ENCODE measurements around the gene EFR3B. TPM values are rescaled to one million over a fixed set of nuclear protein-coding genes. Genes with fewer than 3 reads are reported as not detected.

The EFR3B gene
- total and polyA plus RNA-seq, 7 donors, result 0.59 to 12.7 (median 1.7) TPM

DNA sequence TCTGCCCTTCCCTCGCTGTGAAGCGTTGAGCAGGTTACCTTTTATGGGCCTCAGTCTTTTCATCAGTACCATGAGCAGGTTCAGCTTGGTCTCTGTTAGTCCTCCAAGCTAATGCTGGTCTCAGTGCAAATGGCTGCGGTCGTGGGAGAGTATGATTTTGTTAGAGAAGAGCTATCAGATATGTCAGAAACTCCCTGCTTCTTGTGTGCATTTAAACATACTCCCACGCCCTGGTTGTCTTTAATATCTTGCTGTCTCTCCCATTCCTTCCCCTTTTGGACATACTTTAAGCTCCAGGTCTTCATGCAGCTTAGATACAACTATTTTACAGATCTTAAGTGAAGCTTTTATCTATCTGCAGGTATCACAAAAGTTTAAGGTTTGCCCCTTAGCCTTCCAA, 62.9 kb downstream of the EFR3B start:
- TF ChIP-seq, protein P1, sequence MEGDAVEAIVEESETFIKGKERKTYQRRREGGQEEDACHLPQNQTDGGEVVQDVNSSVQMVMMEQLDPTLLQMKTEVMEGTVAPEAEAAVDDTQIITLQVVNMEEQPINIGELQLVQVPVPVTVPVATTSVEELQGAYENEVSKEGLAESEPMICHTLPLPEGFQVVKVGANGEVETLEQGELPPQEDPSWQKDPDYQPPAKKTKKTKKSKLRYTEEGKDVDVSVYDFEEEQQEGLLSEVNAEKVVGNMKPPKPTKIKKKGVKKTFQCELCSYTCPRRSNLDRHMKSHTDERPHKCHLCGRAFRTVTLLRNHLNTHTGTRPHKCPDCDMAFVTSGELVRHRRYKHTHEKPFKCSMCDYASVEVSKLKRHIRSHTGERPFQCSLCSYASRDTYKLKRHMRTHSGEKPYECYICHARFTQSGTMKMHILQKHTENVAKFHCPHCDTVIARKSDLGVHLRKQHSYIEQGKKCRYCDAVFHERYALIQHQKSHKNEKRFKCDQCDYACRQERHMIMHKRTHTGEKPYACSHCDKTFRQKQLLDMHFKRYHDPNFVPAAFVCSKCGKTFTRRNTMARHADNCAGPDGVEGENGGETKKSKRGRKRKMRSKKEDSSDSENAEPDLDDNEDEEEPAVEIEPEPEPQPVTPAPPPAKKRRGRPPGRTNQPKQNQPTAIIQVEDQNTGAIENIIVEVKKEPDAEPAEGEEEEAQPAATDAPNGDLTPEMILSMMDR (IDR thresholded peaks at IDR 0.05), result no peak
- intact Hi-C loops (cut with DNase I), result no loop called here
- Histone ChIP-seq H3K27ac (no peak overlapping the region), H3K4me1 (no peaks in the 10 kb centered on the region), H3K36me3 (ENCODE audit: insufficient read depth in 1 of 2, low read depth in 1 of 2) (peaks cover 0 to 4% of the 10 kb centered on the region in 2 donors), H3K9me3 (no peaks in the 10 kb centered on the region), H3K27me3 (ENCODE audit: insufficient read depth in 3 of 3, low read length in 2 of 3) (no peaks in the 10 kb centered on the region), H3K4me3 (no peak overlapping the region)
- DNase-seq, result no peak
- ATAC-seq, result no peak
- WGBS, 3 donors, result 90 to 91% (median 91%) methylated on average over 5 of the region's 5 CpGs

DNA sequence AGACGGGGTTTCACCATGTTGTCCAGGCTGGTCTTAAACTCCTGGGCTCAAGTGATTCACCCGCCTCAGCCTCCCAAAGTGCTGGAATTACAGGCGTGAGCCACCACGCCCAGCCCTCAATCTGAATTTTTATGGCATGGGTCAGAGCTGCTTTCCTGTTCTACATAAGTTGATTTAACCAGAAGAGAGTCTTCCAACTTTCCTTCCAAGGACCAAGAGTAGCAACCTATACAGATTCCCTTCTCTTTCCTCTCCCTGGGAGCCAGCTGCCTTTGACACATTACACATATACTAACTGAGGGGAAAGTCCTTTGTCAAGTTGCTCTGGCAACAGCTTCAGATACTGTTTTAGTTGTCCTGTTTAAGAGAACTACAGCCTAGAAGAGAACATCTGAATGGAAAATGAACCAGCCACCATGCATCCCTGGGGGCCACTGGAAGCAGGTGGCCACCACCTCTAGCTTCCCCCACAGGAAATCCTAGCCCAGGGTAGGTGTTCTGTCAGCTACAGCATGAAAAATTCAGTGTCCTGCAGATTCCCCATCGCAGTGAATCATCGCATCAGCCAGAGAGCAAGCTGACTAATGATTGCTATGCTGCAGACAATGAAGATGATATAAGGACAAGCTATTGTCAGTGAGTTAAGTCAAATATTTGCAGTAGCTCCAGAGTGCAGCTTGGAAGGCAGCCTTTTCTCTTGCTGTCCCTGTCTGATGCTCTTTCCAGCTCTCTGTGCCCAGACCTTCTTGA, 63.6 kb downstream of the EFR3B start:
- intact Hi-C loops (cut with DNase I), result no loop called here
- Histone ChIP-seq H3K27me3 (ENCODE audit: insufficient read depth in 3 of 3, low read length in 2 of 3) (no peaks in the 10 kb centered on the region), H3K36me3 (ENCODE audit: insufficient read depth in 1 of 2, low read depth in 1 of 2) (peaks cover 0 to 4% of the 10 kb centered on the region in 2 donors), H3K4me1 (no peaks in the 10 kb centered on the region), H3K4me3 (no peak overlapping the region), H3K27ac (no peak overlapping the region), H3K9me3 (no peaks in the 10 kb centered on the region)
- ATAC-seq (no peak), DNase-seq (no peak)
- WGBS, 3 donors, result 83 to 90% (median 87%) methylated on average over 6 of the region's 6 CpGs
- TF ChIP-seq, protein P1 (IDR thresholded peaks at IDR 0.05), result no peak

DNA sequence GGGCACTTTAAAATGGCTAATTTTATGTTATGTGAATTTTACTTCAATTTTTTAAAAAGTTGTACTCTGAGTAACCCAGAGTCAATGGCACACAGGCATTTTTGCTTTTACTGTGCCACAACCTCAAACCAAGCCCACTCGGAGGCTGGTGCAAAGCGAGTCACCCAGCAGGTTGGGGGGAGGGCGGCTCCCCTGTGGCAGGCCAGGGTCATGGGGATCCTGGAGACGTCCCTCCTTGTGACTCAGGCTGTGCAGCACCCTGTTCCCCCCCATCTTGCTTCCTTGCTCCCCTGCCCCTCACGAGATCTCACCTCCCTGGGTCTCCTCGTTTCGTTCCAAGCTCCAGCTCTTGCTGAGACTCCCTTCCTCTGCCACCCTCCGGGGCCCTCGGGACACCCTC, 67.9 kb downstream of the EFR3B start:
- Histone ChIP-seq H3K4me1 (no peaks in the 10 kb centered on the region), H3K4me3 (no peak overlapping the region), H3K27me3 (ENCODE audit: insufficient read depth in 3 of 3, low read length in 2 of 3) (no peaks in the 10 kb centered on the region), H3K9me3 (no peaks in the 10 kb centered on the region), H3K36me3 (ENCODE audit: insufficient read depth in 1 of 2, low read depth in 1 of 2) (peaks cover 0 to 4% of the 10 kb centered on the region in 2 donors), H3K27ac (no peak overlapping the region)
- intact Hi-C loops (cut with DNase I), result no loop called here
- DNase-seq, result no peak
- no peak for ATAC-seq
- 84 to 92% (median 89%) methylated on average over 9 of the region's 9 CpGs for WGBS, 3 donors
- TF ChIP-seq, protein P1 (IDR thresholded peaks at IDR 0.05), result no peak

DNA sequence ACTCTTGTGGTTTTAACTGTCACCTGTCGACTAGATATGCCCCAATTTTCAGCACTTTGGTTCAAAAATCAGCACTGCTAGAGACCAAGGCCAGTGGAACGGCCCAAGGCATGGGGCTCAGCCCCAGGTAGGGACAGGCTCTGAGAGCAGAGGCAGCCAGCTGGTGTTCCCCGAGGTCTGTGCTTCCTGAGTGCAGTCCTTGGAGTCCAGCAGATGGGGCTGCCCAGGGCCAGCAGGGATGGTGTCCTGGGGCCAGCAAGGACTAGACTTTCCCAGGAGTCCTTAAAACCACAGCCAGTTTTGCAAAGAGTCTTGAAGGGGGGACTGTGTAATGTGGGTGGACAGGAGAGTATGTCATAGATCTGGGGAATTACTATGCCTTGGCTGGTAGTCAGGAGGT, 70.2 kb downstream of the EFR3B start:
- H3K9me3 ChIP-seq, result no peaks in the 10 kb centered on the region
- no peaks in the 10 kb centered on the region for H3K4me1 ChIP-seq
- no peaks in the 10 kb centered on the region for H3K27me3 ChIP-seq (ENCODE audit: insufficient read depth in 3 of 3, low read length in 2 of 3)
- TF ChIP-seq, protein P1 (IDR thresholded peaks at IDR 0.05), result no peak
- WGBS, 3 donors, result 72 to 84% (median 75%) methylated on average over 3 of the region's 3 CpGs
- intact Hi-C loops (cut with DNase I), result no loop called here
- no peaks in the 10 kb centered on the region for H3K36me3 ChIP-seq (ENCODE audit: insufficient read depth in 1 of 2, low read depth in 1 of 2)
- no peak overlapping the region for H3K27ac ChIP-seq
- no peak overlapping the region for H3K4me3 ChIP-seq
- DNase-seq (no peak), ATAC-seq (no peak)
